SK-N-MC (cell line): ENCODE results near the gene TNNI3.

ENCODE experiments used
- DNase-seq: peaks from one replicate; pipeline ENCODE4 v3.0.0-alpha.2; 2011; ENCODE audit warnings: low read depth, low spot score
- H3K27ac ChIP-seq: fragments of 200-600 bp; sonication (generic); 2 replicates; pipeline ENCODE4 v1.5.1; 2016; ENCODE audit warnings: mixed run types
- H3K36me3 ChIP-seq: fragments of 200-600 bp; sonication (generic); 2 replicates; pipeline ENCODE4 v1.6.1; 2017; ENCODE audit warnings: antibody characterized with exemption, low read length, mixed read lengths; ENCODE audit not compliant: insufficient read depth
- H3K4me3 ChIP-seq: fragments of 200-600 bp; sonication (generic); 2 replicates; pipeline ENCODE4 v1.5.1; 2016
- H3K9ac ChIP-seq: fragments of 200-600 bp; sonication (generic); 2 replicates; pipeline ENCODE4 v1.8.0; 2017; ENCODE audit warnings: mixed run types, mixed read lengths; ENCODE audit not compliant: insufficient read length
- H3K9me3 ChIP-seq: fragments of 200-600 bp; sonication (generic); 2 replicates; pipeline ENCODE4 v1.6.1; 2017; ENCODE audit warnings: low read depth, mild to moderate bottlenecking, antibody characterized with exemption, low read length, moderate library complexity, mixed read lengths
- EZH2 ChIP-seq: fragments of 200-600 bp; sonication (generic); IDR thresholded peaks from one replicate; pipeline ENCODE4 v1.6.1; 2017; ENCODE audit warnings: antibody characterized with exemption
- FOXP2 ChIP-seq: optimal IDR thresholded peaks from 2 replicates; pipeline ENCODE3; 2011; ENCODE audit warnings: mild to moderate bottlenecking, moderate library complexity; ENCODE audit not compliant: insufficient read depth; ENCODE audit errors: extremely low read length, control extremely low read depth
- POLR2AphosphoS5 ChIP-seq: IDR thresholded peaks from 2 replicates; pipeline ENCODE4 v1.6.1; 2012; ENCODE audit warnings: mild to moderate bottlenecking, low read depth, low read length, borderline replicate concordance

TNNI3 gene

DNA sequence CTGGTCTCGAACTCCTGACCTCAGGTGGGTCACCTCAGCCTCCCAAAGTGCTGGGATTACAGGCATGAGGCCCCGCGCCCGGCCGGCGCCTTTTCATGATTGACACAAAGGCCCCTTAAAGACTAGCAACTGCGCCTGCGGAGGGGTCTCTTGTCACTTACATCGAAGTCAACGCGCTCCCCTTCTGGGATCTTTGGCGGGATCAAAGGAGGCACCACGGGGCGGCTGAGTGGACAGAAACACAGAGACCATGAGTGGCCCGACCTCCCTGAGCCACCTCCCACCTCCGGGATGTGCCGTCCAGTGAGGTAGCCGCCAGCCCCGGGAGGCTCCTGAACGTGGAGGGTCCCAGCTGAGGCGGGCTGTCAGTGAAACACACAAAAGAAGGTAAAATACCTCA lies 15.8 kb downstream of the TNNI3 start:
- no peaks in the 10 kb centered on the region for H3K36me3 ChIP-seq
- H3K27ac ChIP-seq = no peak overlapping the region
- no peak overlapping the region for H3K9ac ChIP-seq
- no peak overlapping the region for H3K4me3 ChIP-seq
- no peaks in the 10 kb centered on the region for H3K9me3 ChIP-seq
- no peak for TF ChIP-seq EZH2
- TF ChIP-seq POLR2AphosphoS5 = no peak
- no peak for TF ChIP-seq FOXP2
- DNase-seq = no peak

GRCh38 chr19:55137915-55138314 lies 19.6 kb downstream of the TNNI3 start:
- Histone ChIP-seq H3K36me3 (no peaks in the 10 kb centered on the region), H3K4me3 (no peak overlapping the region)

GRCh38 chr19:55136399-55137102 lies 21.0 kb downstream of the TNNI3 start:
- TF ChIP-seq POLR2AphosphoS5 = no peak
- TF ChIP-seq FOXP2 = no peak
- TF ChIP-seq EZH2 = no peak
- Histone ChIP-seq H3K36me3 (no peaks in the 10 kb centered on the region), H3K9ac (no peak overlapping the region)

More at GRCh38 chr19:55137915-55138314, 19.6 kb downstream of the TNNI3 start:
- H3K9ac ChIP-seq = no peak overlapping the region
- H3K9me3 ChIP-seq = no peaks in the 10 kb centered on the region
- no peak overlapping the region for H3K27ac ChIP-seq
- no peak for TF ChIP-seq POLR2AphosphoS5
- no peak for TF ChIP-seq EZH2
- TF ChIP-seq FOXP2 = no peak
- no peak for DNase-seq

DNA sequence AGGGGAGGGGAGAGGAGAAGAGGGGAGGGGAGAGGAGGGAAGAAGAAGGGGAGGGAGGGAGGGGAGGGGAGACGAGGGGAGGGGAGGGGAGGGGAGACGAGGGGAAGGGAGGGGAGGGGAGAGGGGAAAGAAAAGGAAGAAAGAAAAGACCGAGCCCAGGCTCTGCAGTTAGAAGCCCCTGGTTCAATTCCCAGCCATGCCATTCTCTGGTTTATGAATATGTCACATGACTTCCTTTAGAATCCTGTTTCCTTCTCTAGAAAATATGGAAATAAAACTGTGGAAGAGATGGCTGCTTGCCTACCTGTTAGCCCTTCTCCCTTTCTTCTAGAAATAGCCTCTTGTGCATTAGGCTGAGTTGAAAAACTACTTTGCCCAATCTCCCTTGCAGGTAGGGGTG lies 22.8 kb downstream of the TNNI3 start:
- peak overlapping the region; percentile 27 for H3K27ac ChIP-seq
- TF ChIP-seq FOXP2 (no peak), EZH2 (no peak), POLR2AphosphoS5 (no peak)
- H3K4me3 ChIP-seq = no peak overlapping the region
- H3K36me3 ChIP-seq = no peaks in the 10 kb centered on the region
- DNase-seq = no peak
- no peak overlapping the region for H3K9ac ChIP-seq
- no peaks in the 10 kb centered on the region for H3K9me3 ChIP-seq

More at GRCh38 chr19:55136399-55137102, 21.0 kb downstream of the TNNI3 start:
- no peaks in the 10 kb centered on the region for H3K9me3 ChIP-seq
- H3K4me3 ChIP-seq = no peak overlapping the region
- DNase-seq = no peak
- H3K27ac ChIP-seq = no peak overlapping the region

- H3K27ac ChIP-seq = no peak overlapping the region
- no peaks in the 10 kb centered on the region for H3K36me3 ChIP-seq
- no peak for TF ChIP-seq FOXP2
- TF ChIP-seq EZH2 = no peak
- no peak for TF ChIP-seq POLR2AphosphoS5
- no peaks in the 10 kb centered on the region for H3K9me3 ChIP-seq
- H3K9ac ChIP-seq = no peak overlapping the region
- no peak for DNase-seq
- H3K4me3 ChIP-seq = no peak overlapping the region
Measured at GRCh38 chr19:55133639-55134444, 23.7 kb downstream of the TNNI3 start.

- no peak for DNase-seq
- H3K27ac ChIP-seq = no peak overlapping the region
- no peak overlapping the region for H3K4me3 ChIP-seq
- TF ChIP-seq FOXP2 = no peak
- TF ChIP-seq POLR2AphosphoS5 = no peak
- no peak for TF ChIP-seq EZH2
- no peaks in the 10 kb centered on the region for H3K36me3 ChIP-seq
- H3K9ac ChIP-seq = no peak overlapping the region
- H3K9me3 ChIP-seq = no peaks in the 10 kb centered on the region
Measured at GRCh38 chr19:55132453-55133129, 24.9 kb downstream of the TNNI3 start.

GRCh38 chr19:55131421-55131820 lies 26.1 kb downstream of the TNNI3 start:
- Histone ChIP-seq H3K27ac (no peak overlapping the region), H3K9ac (no peak overlapping the region), H3K36me3 (no peaks in the 10 kb centered on the region), H3K4me3 (no peak overlapping the region), H3K9me3 (no peaks in the 10 kb centered on the region)
- TF ChIP-seq POLR2AphosphoS5 (no peak), EZH2 (no peak), FOXP2 (no peak)
- DNase-seq = no peak

DNA sequence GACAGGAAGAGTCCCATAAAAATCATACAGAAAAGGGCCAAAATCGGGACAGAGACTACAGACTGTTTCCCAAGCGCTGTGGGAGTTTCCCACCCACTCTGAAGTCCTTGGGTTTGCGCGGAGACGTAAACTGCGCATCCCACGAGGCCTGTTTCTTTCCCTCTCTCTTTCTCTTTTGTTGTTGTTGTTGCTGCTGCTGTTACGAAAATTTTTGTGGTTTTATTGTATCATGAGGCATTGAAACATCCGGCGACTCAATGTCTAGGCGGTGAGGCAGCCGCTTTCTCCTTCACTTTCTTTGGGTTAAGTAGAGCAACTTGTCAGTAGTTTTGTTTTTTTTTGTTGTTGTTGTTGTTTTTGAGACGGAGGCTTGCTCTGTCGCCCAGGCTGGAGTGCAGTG lies 38.5 kb downstream of the TNNI3 start:
- Histone ChIP-seq H3K36me3 (no peaks in the 10 kb centered on the region), H3K4me3 (no peak overlapping the region), H3K9me3 (no peaks in the 10 kb centered on the region), H3K27ac (no peak overlapping the region), H3K9ac (no peak overlapping the region)
- TF ChIP-seq FOXP2 (no peak), POLR2AphosphoS5 (no peak), EZH2 (no peak)
- DNase-seq = no peak
